HCT116 (cell line): ENCODE results near the gene STXBP3. TPM values are rescaled to one million over a fixed set of nuclear protein-coding genes. Genes with fewer than 3 reads are reported as not detected.

Source experiments
- ATAC-seq: fragments of 200-7000 bp; cut with Tn5 transposase; 2 replicates; pipeline ENCODE4 v1.9.1; 2020; ENCODE audit warnings: mild to moderate bottlenecking, moderate library complexity
- BruUV-seq: library from RNA; stranded (reverse); fragments of 400-500 nt; replicated peaks from 2 replicates; lab custom pipeline; 2021; lab: Mats Ljungman, UMichigan
- CTCF ChIA-PET: fragments of 300-600 bp; sonication (Branson Sonifier 250); formaldehyde crosslinking; loops from one replicate; lab custom pipeline; 2021; ENCODE audit warnings: antibody characterized with exemption; lab: Charles Lee
- POLR2A ChIA-PET: fragments of 300-600, 350-600 bp; sonication (Branson Sonifier 250); formaldehyde crosslinking; loops from one replicate; lab custom pipeline; 2021; ENCODE audit warnings: antibody characterized with exemption; lab: Charles Lee
- RAD21 ChIA-PET, 2 experiments: fragments of 300-600 bp; sonication (Branson Sonifier 250); formaldehyde crosslinking; loops; one replicate each; lab custom pipeline; 2023; ENCODE audit warnings: low total read pairs in 2 of 2; ENCODE audit not compliant: uncharacterized antibody in 2 of 2, unreplicated experiment in 2 of 2, low non-redundant PET in 1 of 2; lab: Charles Lee
- DNase-seq: peaks from one replicate; pipeline ENCODE4 v3.0.0-alpha.2; 2010; ENCODE audit warnings: low read depth, low spot score
- H2AFZ ChIP-seq: fragments of 200-600 bp; shearing (Covaris generic), sonication (generic); 2 replicates; pipeline ENCODE4 v1.6.1; 2017; ENCODE audit warnings: low read depth, mixed run types, mixed read lengths, antibody characterized with exemption, low read length; ENCODE audit not compliant: poor library complexity, severe bottlenecking
- H3K27ac ChIP-seq: 2 replicates; pipeline ENCODE4 v1.5.1; 2012; ENCODE audit warnings: low read depth, low read length
- H3K27me3 ChIP-seq: fragments of 200-600 bp; sonication (generic); 2 replicates; pipeline ENCODE4 v1.6.1; 2016; ENCODE audit warnings: mixed run types, low read length, mixed read lengths; ENCODE audit not compliant: insufficient read depth
- H3K36me3 ChIP-seq, 2 experiments: fragments of 200-500 bp in 1 of 2; fragments of 200-600 bp in 1 of 2; sonication (Bioruptor generic) in 1 of 2; sonication (generic) in 1 of 2; 2 replicates each; pipeline versions ENCODE4 v1.5.1 to v1.6.1; 2014 to 2016; ENCODE audit warnings: low read length in 2 of 2, inconsistent platforms in 1 of 2, mixed read lengths in 1 of 2, mixed run types in 1 of 2; ENCODE audit not compliant: insufficient read depth in 2 of 2, control insufficient read depth in 1 of 2
- H3K4me1 ChIP-seq, 2 experiments: fragments of 200-600 bp in 1 of 2; sonication (generic) in 1 of 2; 2 replicates each; pipeline versions ENCODE4 v1.5.1 to v1.6.1; 2012 to 2017; ENCODE audit warnings: low read length in 2 of 2, inconsistent platforms in 1 of 2, mild to moderate bottlenecking in 1 of 2, mixed read lengths in 1 of 2, mixed run types in 1 of 2, moderate library complexity in 1 of 2; ENCODE audit not compliant: insufficient read depth in 2 of 2, control insufficient read depth in 1 of 2
- H3K4me2 ChIP-seq: fragments of 200-600 bp; sonication (generic); 2 replicates; pipeline ENCODE4 v1.6.1; 2017; ENCODE audit warnings: mixed run types, low read length, mixed read lengths
- H3K4me3 ChIP-seq, 2 experiments: fragments of 200-600 bp in 1 of 2; sonication (generic) in 1 of 2; replicated peaks in 1 of 2; 2 replicates each; pipeline ENCODE4 v1.5.1; 2011 to 2016; ENCODE audit warnings: low read length in 2 of 2, control low read depth in 1 of 2, low read depth in 1 of 2, mild to moderate bottlenecking in 1 of 2, mixed read lengths in 1 of 2, mixed run types in 1 of 2
- H3K79me2 ChIP-seq: fragments of 200-600 bp; sonication (generic); 2 replicates; pipeline ENCODE4 v1.6.1; 2017; ENCODE audit warnings: mild to moderate bottlenecking, mixed run types, low read length, moderate library complexity, mixed read lengths; ENCODE audit not compliant: insufficient read depth
- H3K9ac ChIP-seq: fragments of 200-600 bp; sonication (generic); 2 replicates; pipeline ENCODE4 v1.6.1; 2016; ENCODE audit warnings: low read length, mixed read lengths
- H3K9me2 ChIP-seq: fragments of 200-600 bp; sonication (generic), shearing (Covaris generic); 2 replicates; pipeline ENCODE4 v1.6.1; 2017; ENCODE audit warnings: mixed run types, mild to moderate bottlenecking, moderate library complexity; ENCODE audit not compliant: insufficient read depth
- H3K9me3 ChIP-seq, 2 experiments: fragments of 200-500 bp in 1 of 2; fragments of 200-600 bp in 1 of 2; sonication (Bioruptor generic) in 1 of 2; sonication (generic) in 1 of 2; 2 replicates each; pipeline ENCODE4 v1.6.1; 2014 to 2017; ENCODE audit warnings: low read length in 2 of 2, mixed read lengths in 2 of 2, inconsistent platforms in 1 of 2, low read depth in 1 of 2, mild to moderate bottlenecking in 1 of 2, mixed run types in 1 of 2, moderate library complexity in 1 of 2; ENCODE audit not compliant: control insufficient read depth in 1 of 2, insufficient read depth in 1 of 2
- H4K20me1 ChIP-seq: fragments of 200-600 bp; sonication (generic), shearing (Covaris generic); 2 replicates; pipeline ENCODE4 v1.6.1; 2017; ENCODE audit warnings: mixed run types, mild to moderate bottlenecking, moderate library complexity; ENCODE audit not compliant: insufficient read depth
- CBX3 ChIP-seq: IDR thresholded peaks from 2 replicates; pipeline ENCODE4 v1.6.1; 2012; ENCODE audit warnings: low read depth
- ELF1 ChIP-seq: IDR thresholded peaks from 2 replicates; pipeline ENCODE4 v1.6.1; 2012; ENCODE audit warnings: low read depth, borderline replicate concordance
- EZH2phosphoT487 ChIP-seq: fragments of 200-600 bp; IDR thresholded peaks from 2 replicates; pipeline ENCODE4 v1.6.1; 2018; ENCODE audit warnings: antibody characterized with exemption, borderline replicate concordance
- JUND ChIP-seq: IDR thresholded peaks from 2 replicates; pipeline ENCODE4 v1.6.1; 2012
- MAX ChIP-seq: IDR thresholded peaks from 2 replicates; pipeline ENCODE4 v1.6.1; 2012
- POLR2AphosphoS5 ChIP-seq: IDR thresholded peaks from 2 replicates; pipeline ENCODE4 v1.6.1; 2011; ENCODE audit warnings: mild to moderate bottlenecking, low read depth, low read length, moderate library complexity
- SIN3A ChIP-seq: IDR thresholded peaks from 2 replicates; pipeline ENCODE4 v1.6.1; 2012; ENCODE audit warnings: low read depth
- SRF ChIP-seq: IDR thresholded peaks from 2 replicates; pipeline ENCODE4 v1.6.1; 2012; ENCODE audit warnings: low read depth
- TCF7L2 ChIP-seq: IDR thresholded peaks from 2 replicates; pipeline ENCODE4 v1.7.0; 2011; ENCODE audit warnings: borderline replicate concordance, inconsistent platforms; ENCODE audit not compliant: insufficient read depth, insufficient read length; ENCODE audit errors: extremely low read depth
- YY1 ChIP-seq: IDR thresholded peaks from 2 replicates; pipeline ENCODE4 v1.6.1; 2011; ENCODE audit warnings: low read length, low read depth, moderate library complexity, mild to moderate bottlenecking; ENCODE audit not compliant: insufficient replicate concordance; ENCODE audit errors: extremely low read depth
- ZFX ChIP-seq: fragments of 450-650 bp; IDR thresholded peaks from 2 replicates; pipeline ENCODE4 v1.6.1; 2017
- intact Hi-C: fragments of 100-400 bp; cut with micrococcal nuclease; formaldehyde crosslinking; loops from 2 replicates; pipeline ENCODE4 v1.10.0; 2022
- total RNA-seq: library from RNA; stranded (reverse); gene quantifications from one replicate; pipeline ENCODE4 v1.2.1, GENCODE V29; 2021; ENCODE audit not compliant: unreplicated experiment
- TF ChIP-seq, protein P1 (sequence below), 3 experiments: fragments of 200-600 bp in 1 of 3; sonication (generic) in 1 of 3; IDR thresholded peaks in 2 of 3; conservative IDR thresholded peaks in 1 of 3; 2 replicates each; pipeline ENCODE4 v1.5.1; 2012 to 2017; ENCODE audit warnings: low read depth in 2 of 3, low read length in 2 of 3, antibody characterized with exemption in 1 of 3, borderline replicate concordance in 1 of 3, control low read depth in 1 of 3, mild to moderate bottlenecking in 1 of 3, mixed read lengths in 1 of 3, mixed run types in 1 of 3, moderate library complexity in 1 of 3; ENCODE audit not compliant: insufficient read depth in 1 of 3
- TF ChIP-seq, protein P2 (sequence below): IDR thresholded peaks from 2 replicates; pipeline ENCODE4 v1.6.1; 2011; ENCODE audit warnings: mild to moderate bottlenecking, low read length, moderate library complexity; ENCODE audit not compliant: insufficient replicate concordance; ENCODE audit errors: extremely low read depth

STXBP3 gene
- total RNA-seq, 1 experiment from 2014 or later = 22.6 TPM

- no TSS peak for BruUV-seq
- ChIA-PET CTCF (interaction anchor here (0.6 to 5.8 kb wide), 2 partner anchors 9 to 66 kb away, joined by 5 to 93 read pairs; no protein-coding TSS in a partner anchor), POLR2A (no interaction called here), RAD21 (interaction anchor here in 1 of 2 experiments (0.7 kb wide), 1 partner anchor 60 kb away, joined by 3 read pairs; no protein-coding TSS in a partner anchor)
- intact Hi-C loops = no loop called here
- peak overlapping the region; percentile 49; the same call in 1 of the 2 replicates for H3K9ac ChIP-seq
- H3K9me2 ChIP-seq = no peaks in the 10 kb centered on the region
- no peaks in the 10 kb centered on the region for H3K27me3 ChIP-seq
- DNase-seq = no peak
- H3K9me3 ChIP-seq = no peaks in the 10 kb centered on the region
- H3K27ac ChIP-seq = peak overlapping the region; percentile 59; the same call in 1 of the 2 replicates
- TF ChIP-seq CBX3 (no peak), POLR2AphosphoS5 (no peak), SIN3A (no peak), ELF1 (no peak), EZH2phosphoT487 (no peak), TCF7L2 (no peak), ZFX (no peak), YY1 (no peak), SRF (no peak), JUND (no peak), MAX (no peak)
- TF ChIP-seq, protein P1, sequence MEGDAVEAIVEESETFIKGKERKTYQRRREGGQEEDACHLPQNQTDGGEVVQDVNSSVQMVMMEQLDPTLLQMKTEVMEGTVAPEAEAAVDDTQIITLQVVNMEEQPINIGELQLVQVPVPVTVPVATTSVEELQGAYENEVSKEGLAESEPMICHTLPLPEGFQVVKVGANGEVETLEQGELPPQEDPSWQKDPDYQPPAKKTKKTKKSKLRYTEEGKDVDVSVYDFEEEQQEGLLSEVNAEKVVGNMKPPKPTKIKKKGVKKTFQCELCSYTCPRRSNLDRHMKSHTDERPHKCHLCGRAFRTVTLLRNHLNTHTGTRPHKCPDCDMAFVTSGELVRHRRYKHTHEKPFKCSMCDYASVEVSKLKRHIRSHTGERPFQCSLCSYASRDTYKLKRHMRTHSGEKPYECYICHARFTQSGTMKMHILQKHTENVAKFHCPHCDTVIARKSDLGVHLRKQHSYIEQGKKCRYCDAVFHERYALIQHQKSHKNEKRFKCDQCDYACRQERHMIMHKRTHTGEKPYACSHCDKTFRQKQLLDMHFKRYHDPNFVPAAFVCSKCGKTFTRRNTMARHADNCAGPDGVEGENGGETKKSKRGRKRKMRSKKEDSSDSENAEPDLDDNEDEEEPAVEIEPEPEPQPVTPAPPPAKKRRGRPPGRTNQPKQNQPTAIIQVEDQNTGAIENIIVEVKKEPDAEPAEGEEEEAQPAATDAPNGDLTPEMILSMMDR (IDR thresholded peaks at IDR 0.05 in 2 of 3, conservative IDR thresholded peaks at IDR 0.05 in 1 of 3; ENCODE audit: borderline replicate concordance in 1 of 3, insufficient read depth in 1 of 3, low read depth in 2 of 3, low read length in 2 of 3) = no peak
- TF ChIP-seq, protein P2, sequence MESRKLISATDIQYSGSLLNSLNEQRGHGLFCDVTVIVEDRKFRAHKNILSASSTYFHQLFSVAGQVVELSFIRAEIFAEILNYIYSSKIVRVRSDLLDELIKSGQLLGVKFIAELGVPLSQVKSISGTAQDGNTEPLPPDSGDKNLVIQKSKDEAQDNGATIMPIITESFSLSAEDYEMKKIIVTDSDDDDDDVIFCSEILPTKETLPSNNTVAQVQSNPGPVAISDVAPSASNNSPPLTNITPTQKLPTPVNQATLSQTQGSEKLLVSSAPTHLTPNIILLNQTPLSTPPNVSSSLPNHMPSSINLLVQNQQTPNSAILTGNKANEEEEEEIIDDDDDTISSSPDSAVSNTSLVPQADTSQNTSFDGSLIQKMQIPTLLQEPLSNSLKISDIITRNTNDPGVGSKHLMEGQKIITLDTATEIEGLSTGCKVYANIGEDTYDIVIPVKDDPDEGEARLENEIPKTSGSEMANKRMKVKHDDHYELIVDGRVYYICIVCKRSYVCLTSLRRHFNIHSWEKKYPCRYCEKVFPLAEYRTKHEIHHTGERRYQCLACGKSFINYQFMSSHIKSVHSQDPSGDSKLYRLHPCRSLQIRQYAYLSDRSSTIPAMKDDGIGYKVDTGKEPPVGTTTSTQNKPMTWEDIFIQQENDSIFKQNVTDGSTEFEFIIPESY = no peak
- H3K4me2 ChIP-seq = peak overlapping the region; percentile 85
- H3K79me2 ChIP-seq = no peaks in the 10 kb centered on the region
- peak overlapping the region; percentile 91 for H2AFZ ChIP-seq
- ATAC-seq = no peak
- peaks cover 20 to 45% of the 10 kb centered on the region in 2 experiments for H3K4me1 ChIP-seq
- peak overlapping the region in 1 of 2 experiments; percentile 54; a peak in 2 of 4 replicates for H3K4me3 ChIP-seq
- no peaks in the 10 kb centered on the region for H3K36me3 ChIP-seq
- no peaks in the 10 kb centered on the region for H4K20me1 ChIP-seq
Measured at GRCh38 chr1:108831225-108831624, 84.8 kb downstream of the STXBP3 start.
